Activated gamma-delta T cell (primary cell): ENCODE data around the gene PLCXD1.
"Not testable (repeated sequence)": the region's sequence is repeated elsewhere in the genome, so short reads cannot be mapped to it uniquely, and the experiment has no call there.

ENCODE experiments used
- DNase-seq: peaks from one replicate; lab custom pipeline; 2025; lab: John Stamatoyannopoulos, UW
- total RNA-seq, 2 donors: gene quantifications; one replicate each; lab custom pipeline; 2026; lab: John Stamatoyannopoulos, UW

PLCXD1 gene
- total RNA-seq = 24.4 to 25.7 reads per million in 2 donors

- no peak for DNase-seq
These were observed at the start of gene PLCXD1 for GRCh38 chrX:281166-281999. Gene PLCXD1, plus strand, starts transcription at chrX:281381. Its CDS starts 2,807 bp downstream, at chrX:284188.

GRCh38 chrX:231637-232277, 49.4 kb upstream of the PLCXD1 start:
- DNase-seq = not testable (repeated sequence)

GRCh38 chrX:232278-232655, 48.9 kb upstream of the PLCXD1 start:
- not testable (repeated sequence) for DNase-seq

- DNase-seq = not testable (repeated sequence)
These were observed 45.0 kb upstream of the PLCXD1 start for GRCh38 chrX:236201-236600.

GRCh38 chrX:250965-251364, 30.2 kb upstream of the PLCXD1 start:
- DNase-seq = no peak

- not testable (repeated sequence) for DNase-seq
These were observed 29.6 kb upstream of the PLCXD1 start for GRCh38 chrX:251396-252243.

GRCh38 chrX:252244-252956, 28.8 kb upstream of the PLCXD1 start:
- DNase-seq = no peak

GRCh38 chrX:252957-253291, 28.3 kb upstream of the PLCXD1 start:
- no peak for DNase-seq

- no peak for DNase-seq
These were observed 27.5 kb upstream of the PLCXD1 start for GRCh38 chrX:253451-254297.

GRCh38 chrX:254630-255215, 26.5 kb upstream of the PLCXD1 start:
- DNase-seq = no peak

GRCh38 chrX:255923-256331, 25.3 kb upstream of the PLCXD1 start:
- no peak for DNase-seq

GRCh38 chrX:257054-257453, 24.1 kb upstream of the PLCXD1 start:
- not testable (repeated sequence) for DNase-seq

- DNase-seq = no peak
These were observed 23.4 kb upstream of the PLCXD1 start for GRCh38 chrX:257681-258289.

- no peak for DNase-seq
These were observed 22.7 kb upstream of the PLCXD1 start for GRCh38 chrX:258291-259040.

GRCh38 chrX:259692-260355, 21.4 kb upstream of the PLCXD1 start:
- DNase-seq = no peak

GRCh38 chrX:261167-261918, 19.8 kb upstream of the PLCXD1 start:
- DNase-seq = no peak

GRCh38 chrX:261919-262352, 19.2 kb upstream of the PLCXD1 start:
- DNase-seq = no peak

- DNase-seq = no peak
These were observed 18.7 kb upstream of the PLCXD1 start for GRCh38 chrX:262381-262909.
